Liver (tissue), 9 donors: ENCODE results near the gene CDH22. TPM values are rescaled to one million over a fixed set of nuclear protein-coding genes. Genes with fewer than 3 reads are reported as not detected.

ENCODE experiments used
- DNase-seq: peaks from one replicate; pipeline ENCODE4 v3.0.0-alpha.2; 2017; ENCODE audit warnings: low spot score
- H3K27ac ChIP-seq, 2 donors: one replicate each; pipeline ENCODE4 v1.7.0; 2013; ENCODE audit warnings: inconsistent platforms in 2 of 2, low read length in 2 of 2, control low read depth in 1 of 2, low read depth in 1 of 2, mild to moderate bottlenecking in 1 of 2
- H3K27me3 ChIP-seq, 4 donors: one replicate each; pipeline versions ENCODE4 v1.6.1 to v1.7.0; 2013; ENCODE audit warnings: low read length in 3 of 4, inconsistent platforms in 1 of 4, mild to moderate bottlenecking in 1 of 4, moderate library complexity in 1 of 4; ENCODE audit not compliant: control insufficient read depth in 4 of 4, insufficient read depth in 4 of 4
- H3K36me3 ChIP-seq, 4 donors: one replicate each; pipeline versions ENCODE4 v1.6.1 to v1.7.0; 2013; ENCODE audit warnings: low read length in 3 of 4, mild to moderate bottlenecking in 3 of 4, low read depth in 1 of 4, moderate library complexity in 1 of 4; ENCODE audit not compliant: control insufficient read depth in 4 of 4, insufficient read depth in 3 of 4
- H3K4me1 ChIP-seq, 4 donors: one replicate each; pipeline versions ENCODE4 v1.6.1 to v1.7.0; 2013; ENCODE audit warnings: low read length in 3 of 4, mild to moderate bottlenecking in 3 of 4, moderate library complexity in 1 of 4; ENCODE audit not compliant: control insufficient read depth in 4 of 4, insufficient read depth in 4 of 4
- H3K4me3 ChIP-seq, 3 donors: one replicate each; pipeline versions ENCODE4 v1.6.1 to v1.7.0; 2013; ENCODE audit warnings: low read length in 3 of 3, control low read depth in 1 of 3, low read depth in 1 of 3, mild to moderate bottlenecking in 1 of 3
- H3K9ac ChIP-seq, 2 donors: one replicate each; pipeline ENCODE4 v1.7.0; 2013; ENCODE audit warnings: low read length in 2 of 2, mild to moderate bottlenecking in 2 of 2, moderate library complexity in 2 of 2, control low read depth in 1 of 2, low read depth in 1 of 2
- H3K9me3 ChIP-seq, 4 donors: one replicate each; pipeline versions ENCODE4 v1.6.1 to v1.7.0; 2013; ENCODE audit warnings: low read length in 3 of 4; ENCODE audit not compliant: control insufficient read depth in 4 of 4
- ATF3 ChIP-seq: IDR thresholded peaks from 2 replicates; pipeline ENCODE4 v1.6.1; 2016; ENCODE audit warnings: antibody characterized with exemption
- EGR1 ChIP-seq, 2 donors: IDR thresholded peaks; 2 replicates each; pipeline ENCODE4 v1.6.1; 2016 to 2018; ENCODE audit warnings: antibody characterized with exemption in 2 of 2, low read depth in 2 of 2
- FOXA1 ChIP-seq: IDR thresholded peaks from 2 replicates; pipeline ENCODE4 v1.6.1; 2016; ENCODE audit warnings: antibody characterized with exemption
- GABPA ChIP-seq, 2 donors: IDR thresholded peaks in 1 of 2; conservative IDR thresholded peaks in 1 of 2; 2 replicates each; pipeline ENCODE4 v1.6.1; 2016; ENCODE audit warnings: antibody characterized with exemption in 2 of 2, mild to moderate bottlenecking in 1 of 2, moderate library complexity in 1 of 2
- HNF4G ChIP-seq: IDR thresholded peaks from 2 replicates; pipeline ENCODE4 v1.6.1; 2016; ENCODE audit warnings: antibody characterized with exemption
- NR2F2 ChIP-seq: IDR thresholded peaks from 2 replicates; pipeline ENCODE4 v1.6.1; 2016; ENCODE audit warnings: antibody characterized with exemption
- RAD21 ChIP-seq, 2 donors: IDR thresholded peaks; 2 replicates each; pipeline ENCODE4 v1.6.1; 2016; ENCODE audit warnings: antibody characterized with exemption in 2 of 2, mild to moderate bottlenecking in 2 of 2
- RXRA ChIP-seq, 2 donors: IDR thresholded peaks; 2 replicates each; pipeline ENCODE4 v1.6.1; 2017 to 2018; ENCODE audit warnings: antibody characterized with exemption in 2 of 2, mild to moderate bottlenecking in 1 of 2
- SP1 ChIP-seq: IDR thresholded peaks from 2 replicates; pipeline ENCODE4 v1.6.1; 2018; ENCODE audit warnings: antibody characterized with exemption, mild to moderate bottlenecking
- TAF1 ChIP-seq: conservative IDR thresholded peaks from 2 replicates; pipeline ENCODE4 v1.6.1; 2016; ENCODE audit warnings: antibody characterized with exemption, mild to moderate bottlenecking
- YY1 ChIP-seq: IDR thresholded peaks from 2 replicates; pipeline ENCODE4 v1.6.1; 2016; ENCODE audit warnings: antibody characterized with exemption, mild to moderate bottlenecking
- WGBS: extraction: QIAGEN DNeasy Blood & Tissue Kit; methylation state at CpG from one replicate; pipeline ENCODE4 v1.1.7; 2013; 5-methylcytosine and 5-hydroxymethylcytosine counted together
- polyA plus RNA-seq, 2 donors: library from polyadenylated mRNA; stranded (reverse) in 1 of 2; unstranded in 1 of 2; fragments of 200-250 nt in 1 of 2; fragments of >200 nt in 1 of 2; fragmentation: Nextera tagmentation in 1 of 2; extraction: Ambion mirVana in 1 of 2; gene quantifications; one replicate each; pipeline versions ENCODE4 v1.2.1 to v1.2.3, GENCODE V29; 2013 to 2015
- total RNA-seq, 2 donors: library from RNA; depleted of rRNA; stranded (reverse); fragments of >200 nt; gene quantifications; one replicate each; pipeline ENCODE4 v1.2.3, GENCODE V29; 2014
- TF ChIP-seq, protein P1 (sequence below): IDR thresholded peaks from 2 replicates; pipeline ENCODE4 v1.6.1; 2016; ENCODE audit warnings: antibody characterized with exemption
- TF ChIP-seq, protein P2 (sequence below): IDR thresholded peaks from 2 replicates; pipeline ENCODE4 v1.6.1; 2016; ENCODE audit warnings: antibody characterized with exemption, mild to moderate bottlenecking
- TF ChIP-seq, protein P3 (sequence below): fragments of 150-350 bp; IDR thresholded peaks from 2 replicates; pipeline ENCODE4 v1.5.1; 2017; ENCODE audit warnings: improper control_type of control experiment, low read depth, low read length; ENCODE audit not compliant: missing input control
- donor health status: healthy.
- donor health status: healthy.
- donor health status: healthy.
- donor health status: healthy.
- donor health status: healthy.

The CDH22 gene
- total and polyA plus RNA-seq, 4 donors: 0.02 TPM; not detected in 3

GRCh38 chr20:46148313-46149208 lies 159.7 kb downstream of the CDH22 start:
- H3K27ac ChIP-seq: no peak overlapping the region
- no peak for TF ChIP-seq SP1
- TF ChIP-seq HNF4G: no peak
- no peak for TF ChIP-seq NR2F2
- no peak for TF ChIP-seq RAD21 (IDR thresholded peaks at IDR 0.05)
- TF ChIP-seq, protein P1, sequence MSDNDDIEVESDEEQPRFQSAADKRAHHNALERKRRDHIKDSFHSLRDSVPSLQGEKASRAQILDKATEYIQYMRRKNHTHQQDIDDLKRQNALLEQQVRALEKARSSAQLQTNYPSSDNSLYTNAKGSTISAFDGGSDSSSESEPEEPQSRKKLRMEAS: no peak
- TF ChIP-seq, protein P2, sequence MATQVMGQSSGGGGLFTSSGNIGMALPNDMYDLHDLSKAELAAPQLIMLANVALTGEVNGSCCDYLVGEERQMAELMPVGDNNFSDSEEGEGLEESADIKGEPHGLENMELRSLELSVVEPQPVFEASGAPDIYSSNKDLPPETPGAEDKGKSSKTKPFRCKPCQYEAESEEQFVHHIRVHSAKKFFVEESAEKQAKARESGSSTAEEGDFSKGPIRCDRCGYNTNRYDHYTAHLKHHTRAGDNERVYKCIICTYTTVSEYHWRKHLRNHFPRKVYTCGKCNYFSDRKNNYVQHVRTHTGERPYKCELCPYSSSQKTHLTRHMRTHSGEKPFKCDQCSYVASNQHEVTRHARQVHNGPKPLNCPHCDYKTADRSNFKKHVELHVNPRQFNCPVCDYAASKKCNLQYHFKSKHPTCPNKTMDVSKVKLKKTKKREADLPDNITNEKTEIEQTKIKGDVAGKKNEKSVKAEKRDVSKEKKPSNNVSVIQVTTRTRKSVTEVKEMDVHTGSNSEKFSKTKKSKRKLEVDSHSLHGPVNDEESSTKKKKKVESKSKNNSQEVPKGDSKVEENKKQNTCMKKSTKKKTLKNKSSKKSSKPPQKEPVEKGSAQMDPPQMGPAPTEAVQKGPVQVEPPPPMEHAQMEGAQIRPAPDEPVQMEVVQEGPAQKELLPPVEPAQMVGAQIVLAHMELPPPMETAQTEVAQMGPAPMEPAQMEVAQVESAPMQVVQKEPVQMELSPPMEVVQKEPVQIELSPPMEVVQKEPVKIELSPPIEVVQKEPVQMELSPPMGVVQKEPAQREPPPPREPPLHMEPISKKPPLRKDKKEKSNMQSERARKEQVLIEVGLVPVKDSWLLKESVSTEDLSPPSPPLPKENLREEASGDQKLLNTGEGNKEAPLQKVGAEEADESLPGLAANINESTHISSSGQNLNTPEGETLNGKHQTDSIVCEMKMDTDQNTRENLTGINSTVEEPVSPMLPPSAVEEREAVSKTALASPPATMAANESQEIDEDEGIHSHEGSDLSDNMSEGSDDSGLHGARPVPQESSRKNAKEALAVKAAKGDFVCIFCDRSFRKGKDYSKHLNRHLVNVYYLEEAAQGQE: no peak
- TF ChIP-seq TAF1: no peak
- no peak for TF ChIP-seq EGR1 (IDR thresholded peaks at IDR 0.05; ENCODE audit: low read depth in 2 of 2)
- TF ChIP-seq GABPA (IDR thresholded peaks at IDR 0.05 in 1 of 2, conservative IDR thresholded peaks at IDR 0.05 in 1 of 2): no peak
- TF ChIP-seq ATF3: no peak
- no peak for TF ChIP-seq FOXA1
- no peak for TF ChIP-seq YY1
- no peak for TF ChIP-seq RXRA (IDR thresholded peaks at IDR 0.05)
- WGBS: 72% methylated on average over 14 of the region's 14 CpGs
- H3K36me3 ChIP-seq: no peaks in the 10 kb centered on the region
- H3K9me3 ChIP-seq: no peaks in the 10 kb centered on the region
- H3K27me3 ChIP-seq: no peaks in the 10 kb centered on the region
- DNase-seq: no peak
- H3K9ac ChIP-seq: no peak overlapping the region
- H3K4me1 ChIP-seq: no peaks in the 10 kb centered on the region
- no peak overlapping the region for H3K4me3 ChIP-seq

DNA sequence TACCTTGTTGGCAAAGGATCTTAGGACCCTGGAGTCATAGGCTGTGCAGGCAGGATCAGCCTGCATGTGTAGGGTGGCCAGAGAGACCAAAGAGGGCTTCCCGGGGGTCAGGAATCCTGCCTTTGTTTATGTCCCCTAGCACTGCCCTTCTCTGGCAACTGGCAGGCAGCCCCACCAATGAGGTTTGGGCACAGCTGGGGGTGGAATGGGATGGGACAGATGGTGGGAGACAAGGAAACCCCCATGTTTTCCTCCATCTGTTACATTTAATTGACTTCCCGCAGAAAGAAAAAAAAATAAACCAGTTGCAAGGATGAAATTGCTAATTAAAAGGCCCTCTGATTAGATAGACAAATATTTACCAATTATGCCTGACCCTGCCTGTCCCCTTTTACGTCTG lies 162.6 kb downstream of the CDH22 start:
- no peaks in the 10 kb centered on the region for H3K36me3 ChIP-seq
- H3K9me3 ChIP-seq: no peaks in the 10 kb centered on the region
- H3K4me1 ChIP-seq: no peaks in the 10 kb centered on the region
- TF ChIP-seq ATF3: no peak
- no peak for TF ChIP-seq RXRA (IDR thresholded peaks at IDR 0.05)
- TF ChIP-seq TAF1: no peak
- TF ChIP-seq, protein P3, sequence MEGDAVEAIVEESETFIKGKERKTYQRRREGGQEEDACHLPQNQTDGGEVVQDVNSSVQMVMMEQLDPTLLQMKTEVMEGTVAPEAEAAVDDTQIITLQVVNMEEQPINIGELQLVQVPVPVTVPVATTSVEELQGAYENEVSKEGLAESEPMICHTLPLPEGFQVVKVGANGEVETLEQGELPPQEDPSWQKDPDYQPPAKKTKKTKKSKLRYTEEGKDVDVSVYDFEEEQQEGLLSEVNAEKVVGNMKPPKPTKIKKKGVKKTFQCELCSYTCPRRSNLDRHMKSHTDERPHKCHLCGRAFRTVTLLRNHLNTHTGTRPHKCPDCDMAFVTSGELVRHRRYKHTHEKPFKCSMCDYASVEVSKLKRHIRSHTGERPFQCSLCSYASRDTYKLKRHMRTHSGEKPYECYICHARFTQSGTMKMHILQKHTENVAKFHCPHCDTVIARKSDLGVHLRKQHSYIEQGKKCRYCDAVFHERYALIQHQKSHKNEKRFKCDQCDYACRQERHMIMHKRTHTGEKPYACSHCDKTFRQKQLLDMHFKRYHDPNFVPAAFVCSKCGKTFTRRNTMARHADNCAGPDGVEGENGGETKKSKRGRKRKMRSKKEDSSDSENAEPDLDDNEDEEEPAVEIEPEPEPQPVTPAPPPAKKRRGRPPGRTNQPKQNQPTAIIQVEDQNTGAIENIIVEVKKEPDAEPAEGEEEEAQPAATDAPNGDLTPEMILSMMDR: no peak
- H3K9ac ChIP-seq: no peak overlapping the region
- peaks cover 0 to 2% (median 0%) of the 10 kb centered on the region in 4 donors for H3K27me3 ChIP-seq
- DNase-seq: no peak
- no peak overlapping the region for H3K27ac ChIP-seq
- no peak overlapping the region for H3K4me3 ChIP-seq
- 30% methylated on average over 3 of the region's 3 CpGs for WGBS
